Kidney capillary endothelial cell (primary cell): ENCODE data around the gene CHEK1.
A peak's percentile ranks its signal among the peaks of the same experiment; 100 is the strongest.
"Not testable (repeated sequence)": the region's sequence is repeated elsewhere in the genome, so short reads cannot be mapped to it uniquely, and the experiment has no call there.

ENCODE experiments used
- DNase-seq: peaks from one replicate; pipeline ENCODE4 v3.0.0-alpha.2; 2018; ENCODE audit warnings: low spot score

The CHEK1 gene

GRCh38 chr11:125624756-125625213 lies at the start of gene CHEK1:
TSS of gene CHEK1 (plus strand) at chr11:125625163. CDS start at chr11:125626769, 1,606 bp downstream.
- DNase-seq, result peak; percentile 6

GRCh38 chr11:125577181-125577580 lies 47.8 kb upstream of the CHEK1 start:
- DNase-seq, result not testable (repeated sequence)

- no peak for DNase-seq
Observed at GRCh38 chr11:125578783-125579182, 46.2 kb upstream of the CHEK1 start.

- DNase-seq, result no peak
Observed at GRCh38 chr11:125579811-125580210, 45.2 kb upstream of the CHEK1 start.

GRCh38 chr11:125583496-125583895 lies 41.5 kb upstream of the CHEK1 start:
- DNase-seq, result no peak

GRCh38 chr11:125585487-125585886 lies 39.5 kb upstream of the CHEK1 start:
- DNase-seq, result no peak

GRCh38 chr11:125586623-125587022 lies 38.3 kb upstream of the CHEK1 start:
- DNase-seq, result no peak

GRCh38 chr11:125587480-125587879 lies 37.5 kb upstream of the CHEK1 start:
- no peak for DNase-seq

- DNase-seq, result no peak
Observed at GRCh38 chr11:125588505-125588904, 36.5 kb upstream of the CHEK1 start.

GRCh38 chr11:125591649-125592304 lies 33.2 kb upstream of the CHEK1 start:
- DNase-seq, result peak; percentile 32

GRCh38 chr11:125592305-125593113 lies 32.5 kb upstream of the CHEK1 start, which contains the start of gene STT3A:
TSS of gene STT3A (plus strand) at chr11:125592852. CDS start at chr11:125595916, 3,064 bp downstream.
- peak; percentile 100 for DNase-seq

- peak; percentile 26 for DNase-seq
Observed at GRCh38 chr11:125593114-125593820, 31.7 kb upstream of the CHEK1 start.

GRCh38 chr11:125594958-125595357 lies 30.0 kb upstream of the CHEK1 start:
- DNase-seq, result no peak

- DNase-seq, result no peak
Observed at GRCh38 chr11:125600663-125601062, 24.3 kb upstream of the CHEK1 start.

- DNase-seq, result no peak
Observed at GRCh38 chr11:125603207-125603606, 21.8 kb upstream of the CHEK1 start.

- DNase-seq, result no peak
Observed at GRCh38 chr11:125605417-125605816, 19.5 kb upstream of the CHEK1 start.

GRCh38 chr11:125609545-125609944 lies 15.4 kb upstream of the CHEK1 start:
- DNase-seq, result no peak

GRCh38 chr11:125618383-125618782 lies 6.6 kb upstream of the CHEK1 start:
- DNase-seq, result no peak

- DNase-seq, result peak; percentile 35
Observed at GRCh38 chr11:125621995-125622394, 3.0 kb upstream of the CHEK1 start.

GRCh38 chr11:125623064-125623463 lies 1.9 kb upstream of the CHEK1 start:
- DNase-seq, result no peak

- no peak for DNase-seq
Observed at GRCh38 chr11:125625225-125625629, 264 bp downstream of the CHEK1 start.

GRCh38 chr11:125625630-125626287 lies 796 bp downstream of the CHEK1 start:
- DNase-seq, result peak; percentile 80
